Measurements from ENCODE around the gene SORCS2.

The SORCS2 gene

DNA sequence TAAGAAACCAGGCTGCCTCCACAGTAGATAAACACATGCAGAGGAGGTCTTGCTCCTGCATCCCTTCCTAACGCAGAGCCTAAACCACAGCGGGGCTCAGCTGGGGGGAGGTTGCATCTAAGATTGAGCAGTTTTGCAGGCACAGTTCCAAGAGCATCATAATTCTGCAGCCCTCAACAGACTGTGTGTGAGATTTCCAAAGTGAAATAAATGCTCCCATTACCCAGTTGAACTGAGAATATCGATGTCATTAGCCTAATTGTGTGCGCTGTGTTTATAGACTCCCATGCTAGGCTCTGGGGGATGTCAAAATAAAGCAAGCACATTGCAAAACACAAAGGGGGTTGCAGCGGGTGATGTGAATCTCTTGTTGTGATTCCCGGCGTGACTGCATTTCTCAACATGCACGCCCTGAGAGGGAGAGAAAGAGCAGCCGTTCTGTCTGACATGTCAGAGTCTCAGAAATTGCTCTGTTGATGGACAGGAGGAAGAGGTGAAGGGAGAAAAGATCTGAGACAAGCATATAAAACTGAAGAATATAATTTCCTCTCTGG, 392.3 kb downstream of the SORCS2 start:
- ChIA-PET CTCF (no interaction called here), POLR2A (no interaction called here)
- TF ChIP-seq SP1 (IDR thresholded peaks at IDR 0.05) (no peak), FOXK2 (IDR thresholded peaks at IDR 0.05) (no peak), NFRKB (IDR thresholded peaks at IDR 0.05) (no peak), HDGF (IDR thresholded peaks at IDR 0.05; ENCODE audit: borderline replicate concordance) (no peak), ARNT (IDR thresholded peaks at IDR 0.05) (no peak), ZNF384 (IDR thresholded peaks at IDR 0.05) (no peak), ELF4 (IDR thresholded peaks at IDR 0.05) (no peak), SUZ12 (IDR thresholded peaks at IDR 0.05) (no peak), FOXA1 (IDR thresholded peaks at IDR 0.05) (no peak), CTBP1 (IDR thresholded peaks at IDR 0.05; ENCODE audit: borderline replicate concordance) (no peak), LEF1 (IDR thresholded peaks at IDR 0.05; ENCODE audit: borderline replicate concordance) (no peak), BHLHE40 (IDR thresholded peaks at IDR 0.05; ENCODE audit: borderline replicate concordance) (no peak), TARDBP (IDR thresholded peaks at IDR 0.05) (no peak), L3MBTL2 (conservative IDR thresholded peaks at IDR 0.05) (no peak), FOXM1 (IDR thresholded peaks at IDR 0.05; ENCODE audit: borderline replicate concordance) (no peak)
- TF ChIP-seq, protein P1, sequence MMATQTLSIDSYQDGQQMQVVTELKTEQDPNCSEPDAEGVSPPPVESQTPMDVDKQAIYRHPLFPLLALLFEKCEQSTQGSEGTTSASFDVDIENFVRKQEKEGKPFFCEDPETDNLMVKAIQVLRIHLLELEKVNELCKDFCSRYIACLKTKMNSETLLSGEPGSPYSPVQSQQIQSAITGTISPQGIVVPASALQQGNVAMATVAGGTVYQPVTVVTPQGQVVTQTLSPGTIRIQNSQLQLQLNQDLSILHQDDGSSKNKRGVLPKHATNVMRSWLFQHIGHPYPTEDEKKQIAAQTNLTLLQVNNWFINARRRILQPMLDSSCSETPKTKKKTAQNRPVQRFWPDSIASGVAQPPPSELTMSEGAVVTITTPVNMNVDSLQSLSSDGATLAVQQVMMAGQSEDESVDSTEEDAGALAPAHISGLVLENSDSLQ (IDR thresholded peaks at IDR 0.05), result no peak
- no peak for DNase-seq (ENCODE audit: extremely low spot score)

DNA sequence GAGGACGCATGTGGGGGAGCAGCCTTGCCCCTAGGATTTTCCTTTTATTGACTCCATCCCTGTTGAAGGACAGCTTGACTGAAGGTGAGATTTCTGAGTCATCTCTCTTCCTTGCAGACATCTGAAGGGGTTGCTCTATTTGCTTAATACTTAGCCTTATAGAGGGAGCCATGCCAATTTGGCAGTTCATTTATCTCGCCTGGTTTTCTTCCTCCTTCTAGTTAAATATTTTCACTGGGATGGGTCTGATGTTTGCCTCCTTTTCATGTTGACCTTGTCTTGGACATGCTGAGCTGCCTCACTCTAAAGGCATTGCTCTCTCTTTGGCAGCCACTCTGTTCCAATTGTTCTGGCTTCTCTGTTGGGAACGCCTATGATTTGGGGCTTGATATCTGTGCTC, 393.4 kb downstream of the SORCS2 start:
- ChIA-PET CTCF (no interaction called here), POLR2A (no interaction called here)
- no peak for DNase-seq (ENCODE audit: extremely low spot score)
- TF ChIP-seq NFRKB (IDR thresholded peaks at IDR 0.05), result no peak
- TF ChIP-seq CTBP1 (IDR thresholded peaks at IDR 0.05; ENCODE audit: borderline replicate concordance), result no peak
- TF ChIP-seq FOXA1 (IDR thresholded peaks at IDR 0.05), result no peak
- TF ChIP-seq SUZ12 (IDR thresholded peaks at IDR 0.05), result no peak
- TF ChIP-seq LEF1 (IDR thresholded peaks at IDR 0.05; ENCODE audit: borderline replicate concordance), result no peak
- no peak for TF ChIP-seq TARDBP (IDR thresholded peaks at IDR 0.05)
- TF ChIP-seq L3MBTL2 (conservative IDR thresholded peaks at IDR 0.05), result no peak
- TF ChIP-seq ELF4 (IDR thresholded peaks at IDR 0.05), result no peak
- no peak for TF ChIP-seq ARNT (IDR thresholded peaks at IDR 0.05)
- TF ChIP-seq, protein P1 (IDR thresholded peaks at IDR 0.05), result no peak
- no peak for TF ChIP-seq SP1 (IDR thresholded peaks at IDR 0.05)
- no peak for TF ChIP-seq HDGF (IDR thresholded peaks at IDR 0.05; ENCODE audit: borderline replicate concordance)

DNA sequence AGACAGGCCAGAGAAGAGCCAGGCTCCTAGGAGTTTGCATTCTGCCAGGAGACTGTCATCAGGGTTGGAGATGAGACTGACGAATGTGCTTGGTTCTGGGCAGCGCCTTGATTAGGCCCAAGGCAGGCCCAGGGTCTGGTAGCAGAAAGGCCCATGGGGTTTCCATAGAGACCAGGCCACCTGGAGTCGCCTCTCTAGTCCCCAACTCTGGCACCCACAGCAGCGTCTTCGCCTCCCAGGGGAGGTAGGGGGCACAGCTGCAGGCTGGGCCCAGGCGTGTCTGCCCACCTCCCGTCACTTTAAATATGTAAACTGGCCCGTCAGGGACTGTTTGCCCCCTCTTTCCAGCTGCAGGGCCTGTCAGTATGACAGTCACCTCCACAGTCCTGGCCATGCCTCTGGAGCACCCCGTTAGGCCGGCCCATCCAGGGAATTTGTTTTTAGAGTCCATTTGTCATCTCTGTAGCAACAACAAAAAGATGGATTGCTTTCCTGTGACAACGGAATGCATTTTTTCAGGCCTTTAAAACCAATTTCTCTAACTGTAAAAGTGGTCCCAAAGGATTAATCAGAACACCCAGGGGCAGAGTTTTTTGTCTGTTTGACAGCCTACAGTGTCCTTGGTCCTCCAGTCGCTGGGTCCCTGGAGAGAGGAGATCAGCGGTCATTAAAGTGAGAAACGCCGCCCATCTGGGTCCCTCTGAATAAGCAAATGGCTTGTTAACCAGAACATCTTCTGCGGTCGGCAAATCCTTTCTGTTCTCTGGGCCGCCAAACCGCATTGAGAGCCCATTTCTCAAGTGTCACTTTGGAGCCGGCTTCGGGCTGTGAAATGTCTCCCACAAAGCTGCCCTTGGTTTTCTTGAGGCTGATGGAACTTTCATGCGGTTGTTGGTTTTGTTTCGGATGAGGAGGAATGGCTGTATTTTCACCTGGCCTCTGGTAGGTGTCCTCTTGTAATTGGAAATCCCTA, 395.4 kb downstream of the SORCS2 start:
- TF ChIP-seq LEF1 (IDR thresholded peaks at IDR 0.05; ENCODE audit: borderline replicate concordance) (no peak), HDGF (IDR thresholded peaks at IDR 0.05; ENCODE audit: borderline replicate concordance) (no peak), CTBP1 (IDR thresholded peaks at IDR 0.05; ENCODE audit: borderline replicate concordance) (no peak), SP1 (IDR thresholded peaks at IDR 0.05) (no peak), SUZ12 (IDR thresholded peaks at IDR 0.05) (no peak), L3MBTL2 (conservative IDR thresholded peaks at IDR 0.05) (no peak), TARDBP (IDR thresholded peaks at IDR 0.05) (no peak), ZNF384 (IDR thresholded peaks at IDR 0.05) (no peak), FOXK2 (IDR thresholded peaks at IDR 0.05) (no peak), ELF4 (IDR thresholded peaks at IDR 0.05) (no peak), NFRKB (IDR thresholded peaks at IDR 0.05) (no peak), FOXA1 (IDR thresholded peaks at IDR 0.05) (no peak)
- TF ChIP-seq, protein P1 (IDR thresholded peaks at IDR 0.05), result no peak
- POLR2A ChIA-PET, result no interaction called here
- CTCF ChIA-PET, result no interaction called here
- no peak for DNase-seq (ENCODE audit: extremely low spot score)

DNA sequence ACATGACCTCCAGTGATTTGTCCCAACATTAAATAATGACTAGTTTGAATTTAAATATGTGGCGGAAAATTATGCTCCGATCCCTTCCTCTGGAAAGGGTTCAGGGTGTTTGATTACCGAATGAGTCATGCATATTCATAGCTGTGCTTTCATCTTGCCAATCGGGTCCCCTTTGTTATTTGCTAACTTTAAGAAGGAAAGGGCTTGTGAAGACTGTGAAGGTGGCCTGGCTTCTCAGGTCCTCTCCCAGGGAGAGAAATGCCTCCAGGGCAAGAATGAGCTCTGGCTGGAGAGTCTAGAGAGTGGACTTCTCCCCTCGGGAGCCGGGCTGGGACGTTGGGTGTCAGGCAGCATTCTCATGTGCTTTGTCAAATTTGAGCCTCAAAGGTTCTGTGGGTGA, 397.9 kb downstream of the SORCS2 start:
- DNase-seq (ENCODE audit: extremely low spot score), result no peak
- CTCF ChIA-PET, result no interaction called here
- TF ChIP-seq, protein P1 (IDR thresholded peaks at IDR 0.05), result no peak
- no peak for TF ChIP-seq ZNF384 (IDR thresholded peaks at IDR 0.05)
- no peak for TF ChIP-seq FOXA1 (IDR thresholded peaks at IDR 0.05)
- no peak for TF ChIP-seq FOXM1 (IDR thresholded peaks at IDR 0.05; ENCODE audit: borderline replicate concordance)
- TF ChIP-seq NFRKB (IDR thresholded peaks at IDR 0.05), result no peak
- TF ChIP-seq L3MBTL2 (conservative IDR thresholded peaks at IDR 0.05), result no peak
- TF ChIP-seq SP1 (IDR thresholded peaks at IDR 0.05), result no peak
- no peak for TF ChIP-seq FOXK2 (IDR thresholded peaks at IDR 0.05)
- no peak for TF ChIP-seq HDGF (IDR thresholded peaks at IDR 0.05; ENCODE audit: borderline replicate concordance)
- TF ChIP-seq SUZ12 (IDR thresholded peaks at IDR 0.05), result no peak
- no peak for TF ChIP-seq BHLHE40 (IDR thresholded peaks at IDR 0.05; ENCODE audit: borderline replicate concordance)
- no peak for TF ChIP-seq TARDBP (IDR thresholded peaks at IDR 0.05)
- no peak for TF ChIP-seq LEF1 (IDR thresholded peaks at IDR 0.05; ENCODE audit: borderline replicate concordance)
- TF ChIP-seq ARNT (IDR thresholded peaks at IDR 0.05), result no peak
- TF ChIP-seq CTBP1 (IDR thresholded peaks at IDR 0.05; ENCODE audit: borderline replicate concordance), result no peak
- no peak for TF ChIP-seq ELF4 (IDR thresholded peaks at IDR 0.05)
- POLR2A ChIA-PET, result no interaction called here

DNA sequence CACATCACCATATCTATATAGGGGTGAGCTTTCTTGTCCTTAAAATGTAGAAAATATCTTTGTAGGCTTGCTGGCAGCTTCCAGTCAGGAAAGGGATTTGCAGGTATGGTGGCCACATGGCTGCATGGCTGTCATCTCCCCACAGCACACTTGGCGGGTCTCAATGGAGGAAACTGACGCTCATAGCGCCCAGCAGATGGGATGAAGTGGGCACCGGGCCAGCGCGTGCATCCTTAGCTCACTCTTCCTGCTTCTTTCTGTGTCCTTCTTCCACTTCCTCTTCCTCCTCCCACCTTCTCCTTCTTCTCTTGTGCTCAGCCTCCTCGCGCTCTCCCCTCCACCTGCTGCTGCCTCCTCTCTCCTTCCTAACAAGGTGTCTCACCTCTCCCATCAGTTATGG, 398.6 kb downstream of the SORCS2 start:
- CTCF ChIA-PET, result no interaction called here
- DNase-seq (ENCODE audit: extremely low spot score), result no peak
- POLR2A ChIA-PET, result no interaction called here
- no peak for TF ChIP-seq L3MBTL2 (conservative IDR thresholded peaks at IDR 0.05)
- TF ChIP-seq ARNT (IDR thresholded peaks at IDR 0.05), result no peak
- no peak for TF ChIP-seq LEF1 (IDR thresholded peaks at IDR 0.05; ENCODE audit: borderline replicate concordance)
- no peak for TF ChIP-seq HDGF (IDR thresholded peaks at IDR 0.05; ENCODE audit: borderline replicate concordance)
